GM19193 (cell line): ENCODE data around the gene USP19.

Source experiments
- POLR2A ChIP-seq: IDR thresholded peaks from 4 replicates; pipeline ENCODE4 v1.6.1; 2011; ENCODE audit not compliant: insufficient read depth, insufficient read length; ENCODE audit errors: extremely low read depth

The USP19 gene

DNA sequence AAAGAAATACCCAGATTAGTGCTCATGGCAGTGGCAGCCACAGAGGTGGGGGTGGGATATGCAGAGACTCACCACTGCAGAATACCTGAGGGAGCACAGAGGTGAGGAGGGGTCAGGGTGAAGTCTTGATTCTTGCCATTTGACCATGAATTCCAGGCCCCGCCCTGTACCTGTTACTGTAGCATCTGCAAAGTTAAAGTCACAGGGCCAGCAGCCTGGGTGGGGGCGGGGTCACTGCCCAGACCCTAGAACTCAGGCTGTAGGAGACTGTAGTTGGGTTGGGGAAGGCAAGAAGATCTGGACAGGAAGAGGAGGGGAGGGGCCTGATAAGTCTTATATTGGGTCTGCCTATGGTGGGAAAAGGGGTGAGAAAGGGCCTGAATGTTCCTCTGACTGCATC is 31.0 kb upstream of the USP19 start:
- TF ChIP-seq POLR2A: no peak

DNA sequence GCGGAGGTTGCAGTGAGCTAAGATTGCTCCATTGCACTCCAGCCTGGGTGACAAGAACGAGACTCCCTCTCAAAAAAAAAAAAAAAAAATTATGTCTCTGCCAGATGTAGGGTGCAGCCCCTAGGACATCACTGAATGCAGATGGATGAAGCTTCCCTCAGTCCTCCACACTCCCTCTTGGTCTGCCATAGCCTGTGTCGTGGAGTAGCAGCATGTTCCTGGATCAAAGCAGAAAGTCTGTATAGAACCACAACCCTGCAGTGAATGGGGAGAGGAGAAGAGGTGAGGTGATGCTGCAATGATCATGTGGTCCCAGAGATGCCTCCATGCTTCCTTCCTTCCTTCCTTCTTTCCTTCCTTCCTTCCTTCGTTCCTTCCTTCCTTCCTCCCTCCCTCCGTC is 27.5 kb upstream of the USP19 start:
- TF ChIP-seq POLR2A: no peak

DNA sequence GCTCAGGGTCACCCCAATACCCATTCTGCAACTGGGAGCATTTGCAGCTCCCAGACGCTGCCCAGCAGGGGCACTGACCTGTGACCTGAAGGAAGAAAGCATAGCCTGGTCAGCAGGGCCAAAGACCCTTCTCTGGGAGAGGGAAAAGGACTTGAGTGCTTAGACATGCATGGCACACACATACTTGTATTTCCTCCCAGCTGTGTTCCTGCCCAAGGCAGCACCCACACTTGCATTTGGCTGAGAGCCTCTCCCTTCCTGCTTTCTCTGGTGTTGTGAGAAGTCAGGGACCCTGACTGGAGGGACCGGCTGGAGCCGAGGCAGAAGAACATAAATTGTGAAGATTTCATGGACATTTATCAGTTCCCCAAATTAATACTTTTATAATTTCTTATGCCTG is 19.5 kb upstream of the USP19 start:
- TF ChIP-seq POLR2A: no peak

DNA sequence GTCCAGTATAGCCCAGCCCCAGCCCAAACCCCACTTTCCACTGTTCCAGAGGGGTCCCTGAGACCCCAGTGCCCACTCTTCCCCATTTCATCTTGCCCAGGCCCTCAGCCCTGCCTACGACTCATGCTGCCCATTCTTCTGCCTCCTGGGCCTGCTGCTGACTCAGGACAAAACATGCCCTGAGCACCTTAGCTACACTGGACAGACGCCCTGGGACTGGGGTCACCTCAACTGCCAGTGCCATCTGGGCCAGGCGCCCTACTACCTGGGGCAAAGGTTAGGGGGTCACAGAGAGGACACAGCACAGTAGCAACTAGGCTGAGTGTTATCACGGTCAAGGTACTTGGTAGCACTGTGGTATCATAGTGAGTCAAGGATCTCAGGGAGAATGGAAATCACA is 14.9 kb upstream of the USP19 start:
- no peak for TF ChIP-seq POLR2A

DNA sequence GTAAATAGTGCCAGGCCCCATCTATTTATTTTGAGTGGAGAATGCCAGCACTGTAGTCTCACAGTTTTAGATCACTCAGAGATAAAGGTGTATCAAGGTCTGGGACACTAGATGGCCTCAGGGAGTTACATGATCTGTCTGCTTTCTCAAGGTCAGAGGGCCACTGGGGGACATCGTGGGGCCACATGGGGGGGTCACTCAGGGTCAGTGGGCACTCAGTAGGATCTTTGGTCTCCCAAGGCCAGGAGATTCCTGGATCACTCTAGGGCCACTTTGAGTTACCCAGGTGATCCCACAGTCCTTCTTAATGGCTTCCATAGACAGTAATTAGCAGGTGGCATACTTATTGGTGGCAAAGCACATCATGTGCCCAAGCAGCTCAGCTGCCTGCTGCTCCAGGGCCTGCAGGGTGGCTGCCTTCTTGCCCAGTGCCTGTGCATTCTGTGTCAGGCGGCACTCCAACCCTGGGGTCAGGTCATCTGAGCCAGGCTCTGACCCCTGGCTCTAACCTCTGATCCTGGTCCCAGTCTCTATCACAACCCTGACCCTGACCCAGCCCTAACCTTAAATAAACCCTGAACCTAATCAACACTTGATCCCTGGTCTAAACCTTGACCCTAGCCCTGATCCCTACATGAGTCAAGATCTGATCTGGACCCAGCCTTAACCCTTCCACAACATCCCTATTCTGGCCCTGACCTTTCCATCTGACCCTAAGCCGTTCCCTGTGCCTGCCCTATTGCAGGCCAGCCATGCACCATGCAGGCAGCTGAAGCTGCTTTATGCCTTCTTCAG is 14.0 kb upstream of the USP19 start:
- TF ChIP-seq POLR2A: no peak

DNA sequence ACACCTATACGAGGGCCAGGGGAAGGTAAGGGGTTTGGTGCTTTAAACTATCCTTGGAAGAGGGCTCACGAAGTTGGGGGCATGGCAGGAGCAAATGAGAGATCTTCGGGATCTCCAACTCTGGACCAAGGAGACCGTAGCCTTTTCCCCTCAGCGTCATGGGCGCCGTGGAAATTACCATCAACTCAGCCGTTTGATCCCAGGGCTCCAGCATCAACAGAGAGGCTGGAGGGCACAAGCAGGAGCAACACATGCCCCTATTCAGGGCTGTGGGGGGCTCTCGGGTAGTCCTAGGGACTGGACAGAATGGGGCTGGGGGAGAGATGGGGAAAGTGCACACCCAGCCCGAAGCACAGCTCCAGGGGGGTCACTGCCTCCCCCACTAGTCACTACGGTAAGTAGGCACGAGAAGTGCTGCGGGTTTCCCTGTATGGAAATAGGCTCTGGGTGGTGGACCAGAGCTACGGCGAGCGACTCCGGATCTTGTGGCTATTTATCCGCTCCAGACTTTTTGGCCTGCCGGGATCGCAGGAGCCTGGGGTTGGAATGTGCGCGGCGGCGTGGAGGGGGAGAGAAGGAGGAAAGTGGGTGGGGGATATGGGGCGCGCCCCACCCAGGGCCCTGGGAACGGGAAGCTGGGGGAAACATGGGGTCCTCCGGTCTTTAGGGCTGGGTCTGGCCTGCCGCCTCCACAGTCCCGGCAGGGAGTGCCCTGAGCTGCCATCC is 12.8 kb upstream of the USP19 start:
- no peak for TF ChIP-seq POLR2A

DNA sequence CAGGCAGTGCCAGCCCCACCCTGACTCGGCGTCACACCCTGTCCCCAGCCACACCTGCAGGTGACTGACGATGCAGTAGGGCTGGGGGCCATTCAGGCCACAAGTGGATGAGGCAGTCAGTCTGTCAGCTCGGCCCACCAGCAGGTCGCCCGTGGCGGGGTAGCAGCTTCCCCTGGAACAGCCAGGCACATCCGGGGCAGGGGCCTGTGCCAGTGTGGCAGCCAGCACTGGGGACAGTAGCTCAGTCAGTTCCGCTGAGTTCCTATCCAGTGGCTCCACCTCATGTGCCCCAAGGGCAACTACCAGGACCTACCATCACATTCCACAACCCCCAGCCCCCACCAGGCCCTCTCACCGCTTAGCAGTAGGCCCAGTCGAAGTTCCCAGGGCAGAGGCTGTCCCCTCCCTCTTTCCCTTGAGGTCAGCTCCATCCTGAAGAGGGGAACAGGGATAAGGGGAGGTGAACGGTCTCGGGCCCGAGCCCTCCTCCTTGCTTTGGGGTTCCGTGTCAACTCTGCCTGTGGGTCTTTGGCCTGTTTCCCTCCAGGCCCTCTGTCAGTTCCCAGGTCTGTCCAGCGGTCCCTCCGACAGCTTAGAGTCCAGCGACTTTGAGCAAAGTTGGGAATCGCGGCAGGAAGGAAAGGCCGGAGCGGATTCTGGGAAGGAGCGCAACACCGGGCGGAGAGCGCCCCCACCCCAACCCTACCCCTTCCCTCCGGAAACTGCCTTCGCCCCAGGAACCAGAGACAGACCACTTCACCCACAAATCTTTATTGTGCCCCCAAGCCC is 12.0 kb upstream of the USP19 start, which contains the start of gene LAMB2:
LAMB2 (minus strand) TSS at position 614 of the 789 bp plus-strand sequence; CDS start at position 431, 183 bp downstream.
- TF ChIP-seq POLR2A: no peak

DNA sequence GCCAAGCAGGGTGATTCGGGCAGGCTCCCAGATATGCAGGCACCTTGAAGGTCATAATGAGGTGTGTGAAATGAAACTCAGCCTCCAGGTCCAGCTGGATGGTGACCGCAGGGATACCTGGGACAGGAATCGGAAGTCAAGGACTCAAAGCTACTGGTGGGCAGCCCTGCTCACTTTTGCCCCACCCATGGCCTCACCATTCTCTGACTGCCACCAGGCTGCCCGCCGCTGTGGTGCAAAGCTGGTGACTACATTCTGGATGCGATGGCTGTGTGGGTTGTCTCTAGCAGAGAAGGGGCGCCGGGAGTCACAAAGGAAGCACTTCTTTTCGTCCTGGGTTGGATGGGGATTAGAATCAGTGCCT is 11.4 kb upstream of the USP19 start:
- no peak for TF ChIP-seq POLR2A

DNA sequence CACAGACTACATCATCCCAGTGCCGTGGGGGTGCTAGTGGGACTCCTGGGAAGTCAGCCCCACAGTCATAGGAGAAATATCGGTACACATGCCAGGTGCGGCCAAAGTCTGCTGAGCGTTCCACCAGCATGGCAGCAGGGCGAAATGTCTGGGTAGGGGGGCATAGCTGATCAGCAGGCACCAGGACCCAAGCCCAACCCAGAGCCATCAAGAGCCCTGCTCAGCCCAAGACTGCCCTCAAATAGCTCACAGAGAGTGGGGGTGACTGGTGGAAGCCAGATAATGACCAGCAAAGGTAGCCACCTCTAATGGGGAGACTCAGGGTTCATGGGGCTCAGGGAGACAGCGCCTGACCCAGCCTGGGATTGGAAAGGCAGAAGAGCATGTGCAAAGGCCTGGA is 11.0 kb upstream of the USP19 start:
- no peak for TF ChIP-seq POLR2A

DNA sequence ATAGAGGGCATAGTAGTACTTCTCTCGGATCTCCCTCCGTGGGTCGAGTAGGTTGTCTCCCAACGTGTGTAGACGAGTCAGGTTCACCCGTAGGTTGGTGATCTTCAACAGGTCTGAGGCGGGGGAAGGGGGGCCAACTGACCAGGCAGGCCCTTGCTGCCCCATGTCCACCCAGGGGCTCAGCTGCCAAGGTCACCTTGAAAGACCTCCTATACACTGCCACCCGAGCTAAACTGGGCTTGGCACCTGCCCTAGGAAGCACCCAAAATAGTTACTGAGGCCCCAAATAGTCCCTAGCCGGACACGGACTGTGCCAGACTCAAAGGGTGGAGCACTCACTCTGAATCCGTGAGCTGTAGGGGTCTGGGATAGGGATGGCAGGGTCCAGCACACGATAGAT is 10.4 kb upstream of the USP19 start:
- TF ChIP-seq POLR2A: no peak

DNA sequence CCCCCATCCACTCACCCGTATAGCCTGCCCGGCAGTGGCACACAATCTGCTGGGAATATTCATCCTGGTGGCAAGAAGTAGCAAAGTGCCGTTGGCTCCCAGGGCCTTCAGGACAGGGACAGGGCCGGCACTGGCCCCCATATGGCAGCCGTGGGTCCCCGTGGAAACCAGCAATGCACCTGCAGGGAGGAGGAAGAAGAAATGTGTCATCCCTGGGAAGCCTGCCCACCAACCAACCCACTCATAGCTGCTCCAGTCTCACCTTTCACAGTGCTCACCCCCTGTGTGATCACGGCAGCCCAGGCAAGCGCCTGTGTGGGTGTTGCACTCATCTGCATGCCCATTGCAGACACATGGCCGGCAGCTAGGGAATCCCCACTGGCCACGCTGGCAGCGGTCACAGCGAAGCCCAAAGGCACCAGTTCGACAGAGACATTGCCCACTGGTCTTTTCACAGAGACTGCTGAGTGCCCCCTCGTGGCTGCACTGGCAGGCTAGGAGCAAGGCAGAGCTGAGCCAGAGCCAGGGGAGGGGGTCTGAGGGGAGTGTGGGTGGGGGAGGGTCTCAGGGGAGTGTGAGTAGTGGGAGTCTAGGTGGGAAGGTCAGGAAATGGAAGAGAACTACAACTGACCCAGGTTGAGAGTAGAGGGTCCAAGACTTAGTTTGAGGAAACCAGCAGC is 4.5 kb upstream of the USP19 start:
- no peak for TF ChIP-seq POLR2A

DNA sequence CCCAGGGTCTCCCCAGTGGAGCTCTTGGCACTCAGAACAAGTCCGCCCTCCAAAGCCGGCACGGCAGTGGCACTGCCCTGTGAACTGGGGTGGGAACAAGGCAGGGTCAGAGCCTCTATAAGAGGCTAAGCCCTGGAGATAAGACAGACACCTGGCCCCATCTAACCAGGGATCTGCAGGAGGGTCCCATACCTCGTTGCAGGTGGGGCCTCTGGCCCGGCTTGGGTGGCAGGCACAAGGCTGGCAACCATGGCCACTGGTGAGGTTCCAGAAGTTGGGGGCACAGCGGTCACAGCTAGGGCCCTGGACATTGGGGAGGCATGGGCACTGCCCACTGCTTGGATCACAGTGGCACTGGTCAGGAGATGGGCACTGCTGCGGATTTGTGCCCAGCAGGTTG is 3.6 kb upstream of the USP19 start:
- no peak for TF ChIP-seq POLR2A

DNA sequence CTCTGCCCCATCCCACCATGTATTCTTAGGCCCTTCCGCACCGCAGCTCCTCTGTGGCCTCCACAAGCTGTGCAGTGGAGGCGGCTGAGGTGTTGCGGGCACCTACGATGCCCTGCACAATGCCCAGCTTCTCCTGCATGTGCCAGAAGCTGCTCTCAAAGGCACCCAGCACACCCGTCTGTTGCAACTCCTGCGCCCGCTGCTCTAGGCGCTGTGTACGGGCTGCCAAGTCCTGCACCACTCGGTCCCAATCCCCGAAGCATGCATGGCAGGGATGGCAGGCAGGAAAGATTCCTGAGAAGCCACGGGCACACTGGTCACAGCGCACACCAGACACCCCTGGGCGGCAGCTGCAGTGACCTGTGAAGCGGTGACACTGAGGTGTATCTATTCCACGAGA is 3.1 kb upstream of the USP19 start:
- no peak for TF ChIP-seq POLR2A

DNA sequence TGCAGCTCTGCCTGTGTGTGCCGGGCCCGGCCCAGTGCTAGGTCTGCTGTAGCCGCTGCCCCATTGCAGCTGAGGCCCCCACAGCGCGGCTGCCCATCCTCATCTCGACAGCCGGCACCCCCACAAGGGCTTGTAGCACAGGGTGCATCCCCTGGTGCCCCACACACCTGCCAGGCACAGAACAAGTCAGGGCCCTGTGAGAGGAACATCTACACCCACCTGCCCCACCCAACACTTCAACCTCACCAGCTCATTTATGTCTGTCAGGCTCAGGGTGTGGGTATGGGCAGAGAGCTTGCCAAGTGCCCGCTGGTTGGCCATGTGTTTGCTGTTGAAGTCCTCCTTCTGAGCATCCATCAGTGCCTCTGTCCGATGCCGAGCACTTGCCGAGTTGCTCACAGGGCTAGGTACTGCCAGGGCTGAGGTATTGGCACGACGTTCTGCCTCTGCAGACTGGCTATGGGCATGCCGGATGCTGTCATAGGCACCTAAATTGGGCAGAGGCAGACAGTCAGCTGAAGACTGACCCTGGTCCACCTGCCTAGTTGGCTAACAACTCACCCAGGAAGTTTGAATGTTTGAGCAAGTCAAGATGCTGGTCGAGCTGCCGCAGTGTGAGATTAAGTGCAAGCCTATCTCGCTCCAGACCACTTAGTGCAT is 2.4 kb upstream of the USP19 start:
- no peak for TF ChIP-seq POLR2A

DNA sequence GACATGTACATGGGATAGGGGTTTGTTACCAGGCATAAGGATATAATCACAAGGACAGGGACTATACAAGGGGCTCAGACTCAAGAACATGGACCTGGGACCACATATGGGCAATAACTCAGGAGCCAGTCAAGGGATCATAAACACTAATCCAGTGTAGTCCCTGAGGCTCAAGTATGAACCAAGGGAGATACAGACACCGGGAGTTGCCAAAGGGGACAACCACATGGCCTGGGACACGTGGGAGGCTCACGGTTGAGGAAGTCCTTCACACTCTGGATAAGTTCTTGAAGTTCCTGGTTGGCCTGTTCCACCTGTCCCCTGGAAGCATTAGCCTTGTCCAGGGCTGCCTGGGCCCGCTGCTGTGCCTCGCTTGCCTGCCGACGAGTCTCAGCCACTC is 1.8 kb upstream of the USP19 start:
- TF ChIP-seq POLR2A: no peak

DNA sequence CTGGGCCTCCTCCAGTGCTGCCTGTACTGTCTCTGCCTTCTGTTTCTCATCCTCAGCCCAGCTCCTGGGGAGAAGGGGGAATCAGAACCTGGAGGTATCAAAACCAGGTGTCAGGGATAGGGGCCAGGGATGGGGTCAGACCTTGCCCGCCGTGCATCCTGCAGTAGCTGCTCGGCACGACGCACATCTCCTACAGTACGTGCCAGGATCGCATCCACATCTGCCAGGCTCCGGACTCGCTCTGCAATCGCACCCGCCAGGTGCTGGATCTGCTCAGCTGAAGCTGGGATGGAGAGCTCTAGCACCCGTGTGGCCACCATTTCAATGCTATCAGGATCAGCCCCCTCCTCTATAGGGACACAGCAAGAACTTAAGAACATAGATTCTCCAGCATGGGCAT is 1.4 kb upstream of the USP19 start:
- no peak for TF ChIP-seq POLR2A
